HL-60 (cell line): ENCODE data around the gene DDX52.

Experiments used
- GABPA ChIP-seq: IDR thresholded peaks from 2 replicates; pipeline ENCODE4 v1.6.1; 2012; ENCODE audit warnings: low read depth
- POLR2AphosphoS5 ChIP-seq: IDR thresholded peaks from 2 replicates; pipeline ENCODE4 v1.6.1; 2012; ENCODE audit warnings: low read depth
- REST ChIP-seq: IDR thresholded peaks from 2 replicates; pipeline ENCODE4 v1.6.1; 2012; ENCODE audit warnings: low read depth; ENCODE audit not compliant: insufficient replicate concordance
- SPI1 ChIP-seq: IDR thresholded peaks from 2 replicates; pipeline ENCODE4 v1.6.1; 2012; ENCODE audit warnings: low read depth, mild to moderate bottlenecking, borderline replicate concordance
- TF ChIP-seq, protein P1 (sequence below): IDR thresholded peaks from one replicate; pipeline ENCODE4 v1.5.1; 2011; ENCODE audit warnings: low read length, control low read depth, inconsistent platforms; ENCODE audit not compliant: insufficient read depth

DNA sequence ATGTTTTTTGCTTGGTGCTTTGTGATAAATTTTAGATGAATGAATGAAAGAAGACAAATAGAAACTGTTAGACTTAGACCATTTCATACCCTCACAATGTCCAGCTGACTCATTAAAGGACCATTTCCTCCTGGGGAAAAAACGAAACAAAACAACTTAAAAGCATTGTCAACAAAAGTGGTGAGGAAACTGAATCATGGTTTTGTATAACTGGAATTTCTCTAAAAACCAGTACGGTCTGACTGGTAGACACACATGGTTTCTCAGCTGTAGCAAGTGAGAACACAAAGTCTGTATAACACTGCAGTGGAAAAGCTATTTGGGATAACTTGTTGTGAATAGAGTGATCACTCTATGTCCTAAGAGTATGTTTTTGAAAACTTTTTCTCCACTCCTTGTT is 5.3 kb upstream of the DDX52 start:
- TF ChIP-seq, protein P1, sequence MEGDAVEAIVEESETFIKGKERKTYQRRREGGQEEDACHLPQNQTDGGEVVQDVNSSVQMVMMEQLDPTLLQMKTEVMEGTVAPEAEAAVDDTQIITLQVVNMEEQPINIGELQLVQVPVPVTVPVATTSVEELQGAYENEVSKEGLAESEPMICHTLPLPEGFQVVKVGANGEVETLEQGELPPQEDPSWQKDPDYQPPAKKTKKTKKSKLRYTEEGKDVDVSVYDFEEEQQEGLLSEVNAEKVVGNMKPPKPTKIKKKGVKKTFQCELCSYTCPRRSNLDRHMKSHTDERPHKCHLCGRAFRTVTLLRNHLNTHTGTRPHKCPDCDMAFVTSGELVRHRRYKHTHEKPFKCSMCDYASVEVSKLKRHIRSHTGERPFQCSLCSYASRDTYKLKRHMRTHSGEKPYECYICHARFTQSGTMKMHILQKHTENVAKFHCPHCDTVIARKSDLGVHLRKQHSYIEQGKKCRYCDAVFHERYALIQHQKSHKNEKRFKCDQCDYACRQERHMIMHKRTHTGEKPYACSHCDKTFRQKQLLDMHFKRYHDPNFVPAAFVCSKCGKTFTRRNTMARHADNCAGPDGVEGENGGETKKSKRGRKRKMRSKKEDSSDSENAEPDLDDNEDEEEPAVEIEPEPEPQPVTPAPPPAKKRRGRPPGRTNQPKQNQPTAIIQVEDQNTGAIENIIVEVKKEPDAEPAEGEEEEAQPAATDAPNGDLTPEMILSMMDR: no peak
- no peak for TF ChIP-seq POLR2AphosphoS5
- no peak for TF ChIP-seq REST
- TF ChIP-seq SPI1: no peak
- TF ChIP-seq GABPA: no peak
